ENCODE results near the gene CASP2. TPM values are rescaled to one million over a fixed set of nuclear protein-coding genes. Genes with fewer than 3 reads are reported as not detected.
A peak's percentile ranks its signal among the peaks of the same experiment; 100 is the strongest.

The CASP2 gene
- total RNA-seq, 1 experiment from 2014 or later, result 64.1 TPM

DNA sequence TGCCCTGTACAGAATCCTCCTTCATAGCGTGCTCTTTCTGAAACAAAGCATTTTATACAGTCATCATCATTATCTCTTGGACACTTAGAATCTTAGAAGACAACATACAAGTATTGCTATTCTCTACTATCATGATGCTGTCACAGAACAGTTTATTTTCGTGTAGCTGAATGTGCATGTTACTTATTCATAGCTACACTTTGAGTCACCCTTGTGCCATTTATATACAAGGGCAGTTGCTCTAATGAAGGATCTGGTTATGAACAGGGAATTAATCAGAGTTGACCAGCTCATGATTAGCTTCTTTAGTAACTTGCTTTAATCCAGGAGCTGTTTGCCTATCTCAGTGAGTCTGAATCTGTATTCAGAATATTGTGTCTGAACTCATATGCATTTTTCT is 11.2 kb downstream of the CASP2 start:
- CTCF ChIA-PET, result interaction anchor here (0.7 to 1.8 kb wide), 6 partner anchors 10 to 288 kb away, joined by 3 to 15 read pairs (median 4); partner anchors contain the start of gene CASP2
- H3K9me3 ChIP-seq (ENCODE audit: control insufficient read depth in 1 of 2, insufficient read depth in 1 of 2, low read depth in 1 of 2, low read length in 2 of 2), result no peaks in the 10 kb centered on the region
- POLR2A ChIA-PET, result no interaction called here
- TF ChIP-seq SIN3A (IDR thresholded peaks at IDR 0.05; ENCODE audit: low read depth) (no peak), ZFX (IDR thresholded peaks at IDR 0.05) (no peak), CEBPB (IDR thresholded peaks at IDR 0.05; ENCODE audit: low read depth) (no peak), YY1 (IDR thresholded peaks at IDR 0.05; ENCODE audit: extremely low read depth, insufficient replicate concordance, low read depth, low read length) (no peak), ELF1 (IDR thresholded peaks at IDR 0.05; ENCODE audit: borderline replicate concordance, low read depth) (no peak), FOSL1 (IDR thresholded peaks at IDR 0.05; ENCODE audit: low read depth) (no peak)
- TF ChIP-seq, protein P1, sequence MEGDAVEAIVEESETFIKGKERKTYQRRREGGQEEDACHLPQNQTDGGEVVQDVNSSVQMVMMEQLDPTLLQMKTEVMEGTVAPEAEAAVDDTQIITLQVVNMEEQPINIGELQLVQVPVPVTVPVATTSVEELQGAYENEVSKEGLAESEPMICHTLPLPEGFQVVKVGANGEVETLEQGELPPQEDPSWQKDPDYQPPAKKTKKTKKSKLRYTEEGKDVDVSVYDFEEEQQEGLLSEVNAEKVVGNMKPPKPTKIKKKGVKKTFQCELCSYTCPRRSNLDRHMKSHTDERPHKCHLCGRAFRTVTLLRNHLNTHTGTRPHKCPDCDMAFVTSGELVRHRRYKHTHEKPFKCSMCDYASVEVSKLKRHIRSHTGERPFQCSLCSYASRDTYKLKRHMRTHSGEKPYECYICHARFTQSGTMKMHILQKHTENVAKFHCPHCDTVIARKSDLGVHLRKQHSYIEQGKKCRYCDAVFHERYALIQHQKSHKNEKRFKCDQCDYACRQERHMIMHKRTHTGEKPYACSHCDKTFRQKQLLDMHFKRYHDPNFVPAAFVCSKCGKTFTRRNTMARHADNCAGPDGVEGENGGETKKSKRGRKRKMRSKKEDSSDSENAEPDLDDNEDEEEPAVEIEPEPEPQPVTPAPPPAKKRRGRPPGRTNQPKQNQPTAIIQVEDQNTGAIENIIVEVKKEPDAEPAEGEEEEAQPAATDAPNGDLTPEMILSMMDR (IDR thresholded peaks at IDR 0.05 in 2 of 3, conservative IDR thresholded peaks at IDR 0.05 in 1 of 3; ENCODE audit: borderline replicate concordance in 1 of 3, insufficient read depth in 1 of 3, low read depth in 2 of 3, low read length in 2 of 3), result no peak
- TF ChIP-seq, protein P2, sequence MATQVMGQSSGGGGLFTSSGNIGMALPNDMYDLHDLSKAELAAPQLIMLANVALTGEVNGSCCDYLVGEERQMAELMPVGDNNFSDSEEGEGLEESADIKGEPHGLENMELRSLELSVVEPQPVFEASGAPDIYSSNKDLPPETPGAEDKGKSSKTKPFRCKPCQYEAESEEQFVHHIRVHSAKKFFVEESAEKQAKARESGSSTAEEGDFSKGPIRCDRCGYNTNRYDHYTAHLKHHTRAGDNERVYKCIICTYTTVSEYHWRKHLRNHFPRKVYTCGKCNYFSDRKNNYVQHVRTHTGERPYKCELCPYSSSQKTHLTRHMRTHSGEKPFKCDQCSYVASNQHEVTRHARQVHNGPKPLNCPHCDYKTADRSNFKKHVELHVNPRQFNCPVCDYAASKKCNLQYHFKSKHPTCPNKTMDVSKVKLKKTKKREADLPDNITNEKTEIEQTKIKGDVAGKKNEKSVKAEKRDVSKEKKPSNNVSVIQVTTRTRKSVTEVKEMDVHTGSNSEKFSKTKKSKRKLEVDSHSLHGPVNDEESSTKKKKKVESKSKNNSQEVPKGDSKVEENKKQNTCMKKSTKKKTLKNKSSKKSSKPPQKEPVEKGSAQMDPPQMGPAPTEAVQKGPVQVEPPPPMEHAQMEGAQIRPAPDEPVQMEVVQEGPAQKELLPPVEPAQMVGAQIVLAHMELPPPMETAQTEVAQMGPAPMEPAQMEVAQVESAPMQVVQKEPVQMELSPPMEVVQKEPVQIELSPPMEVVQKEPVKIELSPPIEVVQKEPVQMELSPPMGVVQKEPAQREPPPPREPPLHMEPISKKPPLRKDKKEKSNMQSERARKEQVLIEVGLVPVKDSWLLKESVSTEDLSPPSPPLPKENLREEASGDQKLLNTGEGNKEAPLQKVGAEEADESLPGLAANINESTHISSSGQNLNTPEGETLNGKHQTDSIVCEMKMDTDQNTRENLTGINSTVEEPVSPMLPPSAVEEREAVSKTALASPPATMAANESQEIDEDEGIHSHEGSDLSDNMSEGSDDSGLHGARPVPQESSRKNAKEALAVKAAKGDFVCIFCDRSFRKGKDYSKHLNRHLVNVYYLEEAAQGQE (IDR thresholded peaks at IDR 0.05; ENCODE audit: low read depth), result no peak
- no peaks in the 10 kb centered on the region for H3K27me3 ChIP-seq (ENCODE audit: insufficient read depth, low read length)
- DNase-seq (ENCODE audit: low read depth, low spot score) (no peak), ATAC-seq (peak; percentile 8; the same call in 1 of the 2 replicates)
- H3K9me2 ChIP-seq (ENCODE audit: insufficient read depth), result no peaks in the 10 kb centered on the region
- RAD21 ChIA-PET (ENCODE audit: low non-redundant PET in 1 of 2, low total read pairs in 2 of 2, uncharacterized antibody in 2 of 2, unreplicated experiment in 2 of 2), result no interaction called here
- peaks cover 32% of the 10 kb centered on the region for H3K79me2 ChIP-seq (ENCODE audit: insufficient read depth, low read length)
- no peak overlapping the region for H3K27ac ChIP-seq (ENCODE audit: low read depth, low read length)
- H3K4me2 ChIP-seq (ENCODE audit: low read length), result no peak overlapping the region
- BruUV-seq (replicated peaks), result no TSS peak
- no peak overlapping the region for H2AFZ ChIP-seq (ENCODE audit: low read depth, low read length, poor library complexity, severe bottlenecking)
- intact Hi-C loops (cut with micrococcal nuclease), result no loop called here
- peaks cover 5% of the 10 kb centered on the region; the same call in 1 of the 2 replicates for H4K20me1 ChIP-seq (ENCODE audit: insufficient read depth)
- H3K4me1 ChIP-seq (ENCODE audit: control insufficient read depth in 1 of 2, insufficient read depth in 2 of 2, low read length in 2 of 2), result no peaks in the 10 kb centered on the region
- H3K4me3 ChIP-seq (replicated peaks in 1 of 2; ENCODE audit: low read depth in 1 of 2, low read length in 2 of 2), result no peak overlapping the region
- H3K36me3 ChIP-seq (ENCODE audit: control insufficient read depth in 1 of 2, insufficient read depth in 2 of 2, low read length in 2 of 2), result peaks cover 71 to 79% of the 10 kb centered on the region in 2 experiments
- H3K9ac ChIP-seq (ENCODE audit: low read length), result no peak overlapping the region

All from HCT116 (cell line).